Fibroblast of skin of left biceps (primary cell): ENCODE results near the gene DDAH1.
"Not testable (repeated sequence)": the region's sequence is repeated elsewhere in the genome, so short reads cannot be mapped to it uniquely, and the experiment has no call there.

Experiments used
- DNase-seq, 2 experiments: peaks; one replicate each; pipeline ENCODE4 v3.0.0-alpha.2; 2013; ENCODE audit warnings: low read depth in 2 of 2

DDAH1 gene

DNA sequence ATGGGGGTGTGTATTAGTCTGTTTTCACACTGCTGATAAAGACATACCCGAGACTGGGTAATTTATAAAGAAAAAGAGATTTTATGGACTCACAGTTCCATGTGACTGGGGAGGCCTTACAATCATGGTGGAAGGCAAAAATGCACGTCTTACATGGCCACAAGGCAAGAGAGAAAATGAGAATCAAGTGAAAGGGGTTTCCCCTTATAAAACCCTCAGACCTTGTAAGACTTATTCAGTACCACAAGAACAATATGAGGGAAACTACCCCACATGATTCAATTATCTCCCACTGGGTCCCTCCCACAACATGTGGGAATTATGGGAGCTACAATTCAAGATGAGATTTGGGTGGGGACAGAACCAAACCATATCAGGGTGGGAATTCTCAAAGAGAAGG is 5.2 kb upstream of the DDAH1 start:
- not testable (repeated sequence) for DNase-seq

DNA sequence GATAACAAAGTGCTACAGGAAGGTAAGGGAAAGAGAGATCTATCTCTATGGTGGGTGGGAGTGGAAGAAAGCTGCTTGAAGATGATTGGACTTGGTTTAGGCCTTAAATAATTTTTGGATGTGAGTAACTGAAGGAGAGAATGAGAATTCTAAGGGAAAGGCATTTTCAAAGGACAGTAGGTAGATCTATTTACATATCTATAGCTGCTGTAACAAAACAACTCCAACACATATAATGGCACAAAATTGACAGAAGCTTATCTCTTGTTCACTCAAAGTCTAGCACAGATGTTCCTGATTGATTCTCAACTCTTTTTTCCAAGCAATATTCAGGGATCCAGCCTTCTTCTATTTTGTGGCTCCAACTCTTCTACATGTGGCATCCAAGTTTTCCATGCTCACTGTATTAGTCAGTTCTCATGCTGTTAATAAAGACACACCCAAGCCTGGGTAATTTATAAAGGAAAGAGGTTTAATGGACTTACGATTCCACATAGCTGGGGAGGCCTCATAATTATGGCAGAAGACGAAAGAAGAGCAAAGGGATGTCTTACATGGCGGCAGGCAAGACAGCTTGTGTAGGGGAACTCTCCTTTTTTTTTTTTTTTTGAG is 3.1 kb upstream of the DDAH1 start:
- no peak for DNase-seq

DNA sequence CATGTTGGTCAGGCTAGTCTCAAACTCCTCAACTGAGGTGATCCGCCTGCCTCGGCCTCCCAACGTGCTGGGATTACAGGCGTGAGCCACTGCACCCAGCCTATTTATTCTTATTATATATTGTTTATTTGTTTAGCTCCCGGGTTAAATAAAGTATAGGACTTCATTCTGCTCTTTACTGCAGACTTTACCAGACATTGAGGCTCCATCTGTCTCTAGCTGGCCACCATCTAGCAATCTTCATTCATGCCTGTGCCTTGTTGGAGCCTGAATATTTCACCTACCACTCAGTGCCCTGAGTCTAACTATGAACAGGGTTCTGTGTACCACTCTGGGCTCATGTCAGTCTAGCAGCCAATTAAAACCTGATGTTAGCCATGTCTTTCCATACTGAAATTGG is 2.1 kb upstream of the DDAH1 start:
- DNase-seq = no peak

DNA sequence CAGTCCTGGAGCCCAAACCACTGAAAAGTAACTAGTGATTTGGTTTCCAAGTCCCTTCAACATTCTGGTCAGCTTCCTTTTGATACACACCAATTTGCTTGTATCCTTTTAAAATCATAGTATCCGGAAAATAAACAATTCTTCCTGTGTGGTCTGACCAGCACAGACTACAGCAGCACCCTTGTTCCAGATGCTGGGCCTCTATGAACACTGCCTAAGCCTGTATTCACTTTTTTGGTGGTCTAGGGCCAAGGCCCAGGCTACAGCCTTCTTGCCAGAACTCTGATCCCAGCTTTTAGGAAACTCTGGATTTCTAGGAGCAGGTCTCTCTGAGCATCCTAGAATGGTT is 801 bp upstream of the DDAH1 start:
- DNase-seq = no peak

DNA sequence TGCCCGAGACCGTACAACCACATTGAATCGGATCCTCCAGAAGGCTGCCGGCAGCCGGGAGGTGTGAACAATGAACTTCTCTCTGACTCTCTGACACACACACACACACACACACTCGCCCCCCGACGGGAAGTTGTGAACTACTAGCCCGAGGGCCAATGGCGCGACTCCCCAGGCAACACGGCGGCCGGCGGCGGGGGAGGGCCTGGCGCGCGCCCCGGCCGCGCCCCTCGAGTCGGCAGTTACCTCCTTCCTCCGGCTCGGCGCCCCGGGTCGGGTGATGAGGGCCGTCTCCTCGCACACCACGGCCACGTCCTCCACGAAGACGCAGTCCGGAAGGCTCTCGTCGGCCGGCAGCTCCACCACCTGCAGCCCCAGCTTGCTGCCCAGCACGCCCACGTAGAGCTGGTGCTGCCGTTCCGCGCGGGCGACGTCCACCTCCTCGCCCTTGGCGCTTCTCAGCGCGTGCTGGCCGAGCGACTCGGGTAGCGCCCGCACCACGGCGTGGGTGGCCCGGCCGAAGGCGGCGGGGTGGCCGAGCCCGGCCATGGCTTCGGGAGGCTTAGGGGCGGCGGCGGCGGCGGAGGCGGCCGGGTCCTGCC is 361 bp downstream of the DDAH1 start:
- DNase-seq = no peak

DNA sequence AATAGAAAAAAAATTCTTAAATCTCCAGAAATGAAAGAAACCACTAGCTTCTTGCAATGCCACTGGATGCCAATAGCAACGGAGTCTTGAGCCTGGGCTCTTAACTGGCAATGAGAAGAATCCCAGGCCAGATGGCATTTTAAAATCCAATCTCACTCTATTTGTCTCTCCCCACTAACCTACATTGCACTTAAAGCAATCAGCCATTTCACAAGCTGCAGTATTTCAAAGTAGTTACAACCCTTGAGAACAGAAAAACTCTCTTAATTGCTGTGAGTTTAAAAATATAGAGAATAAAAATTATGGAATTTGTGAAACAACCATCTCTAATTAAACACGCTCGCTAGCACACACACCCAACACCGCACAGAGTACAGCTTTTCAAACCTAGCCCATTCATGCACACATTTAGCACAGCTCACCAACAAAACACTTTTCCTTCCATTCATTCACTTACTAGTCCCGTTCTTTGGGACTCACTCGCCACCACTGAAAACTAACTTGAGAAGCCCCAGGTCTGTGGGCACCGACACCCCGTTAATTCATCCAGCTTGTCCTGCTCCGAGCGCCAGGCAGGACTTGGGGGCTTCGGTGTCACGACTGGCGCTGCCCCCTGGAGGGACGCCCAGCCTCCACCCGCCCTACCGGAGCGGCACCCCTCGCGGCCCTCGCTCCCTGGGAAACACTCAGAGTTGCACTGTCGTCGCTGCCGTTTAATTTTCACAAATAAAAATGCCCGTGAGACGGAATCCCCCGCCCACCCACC is 1.0 kb downstream of the DDAH1 start:
- DNase-seq = no peak

DNA sequence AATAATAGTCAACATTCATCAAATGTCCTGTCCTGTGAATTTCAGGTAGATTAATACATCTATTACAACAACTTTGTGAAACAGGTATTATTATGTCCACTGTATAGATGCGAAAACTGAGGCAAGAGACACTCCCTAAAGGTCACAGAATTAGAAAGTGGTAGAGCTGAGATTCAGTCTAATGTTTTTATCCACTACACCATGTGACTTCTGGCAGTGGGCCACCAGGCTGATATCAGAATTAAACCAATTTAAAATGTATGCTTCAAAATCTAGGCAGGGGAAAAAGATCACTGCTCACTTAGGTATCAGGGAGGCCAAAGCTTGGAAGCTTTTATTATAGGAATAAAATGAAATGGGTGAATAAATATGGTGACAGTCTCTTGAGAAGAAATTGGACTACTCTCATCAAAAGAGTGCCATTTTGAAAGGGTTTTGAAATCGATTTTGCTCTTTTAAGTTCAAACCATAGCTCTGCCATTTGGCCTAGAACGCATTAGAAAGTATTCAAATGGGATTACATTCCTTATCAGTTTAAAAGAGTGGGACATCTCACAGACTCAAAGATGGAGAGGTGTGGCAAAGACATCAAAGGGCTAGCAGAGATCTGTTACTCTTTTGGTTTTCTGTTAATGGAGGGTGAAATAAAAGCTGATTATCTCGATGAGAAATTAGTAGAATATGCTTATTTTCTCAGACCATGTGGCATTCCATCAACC is 1.9 kb downstream of the DDAH1 start:
- DNase-seq = no peak

DNA sequence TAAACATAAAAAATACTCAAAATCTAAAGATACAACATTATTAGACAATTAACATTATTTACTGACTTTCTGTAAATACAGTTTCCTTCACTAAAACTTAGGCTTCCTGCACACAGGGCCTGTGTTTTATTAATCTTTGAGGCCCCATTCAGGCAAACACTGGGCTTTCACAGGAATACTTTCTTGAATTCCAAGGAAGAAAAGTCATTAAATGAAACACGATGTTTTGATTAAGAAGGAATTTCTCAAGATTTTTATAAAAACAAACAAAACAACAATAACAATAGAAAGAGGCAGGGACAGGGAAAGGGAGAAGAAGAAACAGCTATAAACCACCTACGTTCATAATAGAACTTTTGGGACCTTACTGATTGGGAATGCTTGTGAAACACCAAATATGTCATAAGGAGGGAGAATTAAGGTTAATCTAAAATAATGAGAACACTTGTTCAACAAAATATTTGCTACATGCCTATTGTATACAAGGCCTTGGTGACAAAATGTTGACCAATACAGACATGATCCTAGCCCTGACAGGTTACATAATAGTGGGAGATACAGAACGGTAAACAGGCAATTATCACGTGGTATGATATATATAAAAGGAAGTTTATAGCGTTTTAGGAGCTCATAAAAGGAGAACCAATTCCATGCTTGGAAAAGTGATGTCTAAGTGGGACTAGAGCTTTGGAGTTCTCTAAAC is 3.6 kb downstream of the DDAH1 start:
- no peak for DNase-seq

GRCh38 chr1:85460555-85461088 is 4.3 kb downstream of the DDAH1 start:
- no peak for DNase-seq

DNA sequence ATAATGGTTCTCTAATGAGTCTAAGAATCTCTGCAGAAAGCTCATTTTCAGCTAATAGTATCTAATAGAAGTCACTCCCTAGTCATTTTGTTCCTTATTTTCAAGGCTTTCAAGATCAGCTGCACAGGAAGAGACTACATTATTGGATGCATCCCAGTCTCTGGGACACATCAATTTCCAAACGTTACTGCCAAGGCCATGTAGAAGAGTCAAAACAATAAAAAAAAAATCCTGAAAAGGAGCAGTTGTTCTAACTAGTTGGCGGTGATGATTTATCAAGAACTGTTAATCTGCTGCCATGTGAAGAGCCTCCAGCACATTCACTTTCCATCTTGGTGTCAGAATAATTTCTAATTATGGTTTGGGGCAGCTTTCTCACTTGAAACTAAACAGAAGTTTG is 5.7 kb downstream of the DDAH1 start:
- DNase-seq = no peak

GRCh38 chr1:85454214-85454613 is 10.7 kb downstream of the DDAH1 start:
- DNase-seq = no peak

- DNase-seq = no peak
Observed at GRCh38 chr1:85453640-85454194, 11.2 kb downstream of the DDAH1 start.

GRCh38 chr1:85452948-85453347 is 12.0 kb downstream of the DDAH1 start:
- no peak for DNase-seq

DNA sequence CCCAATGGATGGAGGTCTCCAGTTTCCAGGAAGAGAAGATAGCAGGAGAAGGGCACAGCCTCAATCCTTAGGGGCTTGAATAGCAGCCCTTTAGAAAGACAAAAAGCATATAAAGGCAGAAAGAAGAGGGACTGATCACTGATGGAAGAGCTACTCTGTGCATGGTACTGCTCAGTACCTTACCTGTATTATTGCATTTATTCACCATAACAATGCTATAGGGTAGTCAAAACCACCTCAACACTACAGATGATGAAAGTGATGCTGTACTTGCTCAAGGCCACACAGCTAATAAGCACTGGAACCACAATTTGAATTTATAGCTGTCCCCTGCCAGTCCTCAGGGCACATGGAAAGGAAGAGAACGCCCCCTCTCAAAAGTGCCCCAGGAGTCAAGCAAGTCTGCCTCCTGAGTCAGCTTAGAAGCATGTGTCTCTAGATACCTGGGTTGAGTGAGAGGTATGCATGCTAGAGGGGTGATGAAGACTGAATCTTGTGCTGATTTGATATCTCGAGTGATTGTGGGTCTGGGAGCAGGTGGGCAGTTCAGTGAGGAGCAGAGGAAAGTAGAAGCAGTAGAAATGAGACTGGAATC is 13.6 kb downstream of the DDAH1 start:
- DNase-seq = no peak

DNA sequence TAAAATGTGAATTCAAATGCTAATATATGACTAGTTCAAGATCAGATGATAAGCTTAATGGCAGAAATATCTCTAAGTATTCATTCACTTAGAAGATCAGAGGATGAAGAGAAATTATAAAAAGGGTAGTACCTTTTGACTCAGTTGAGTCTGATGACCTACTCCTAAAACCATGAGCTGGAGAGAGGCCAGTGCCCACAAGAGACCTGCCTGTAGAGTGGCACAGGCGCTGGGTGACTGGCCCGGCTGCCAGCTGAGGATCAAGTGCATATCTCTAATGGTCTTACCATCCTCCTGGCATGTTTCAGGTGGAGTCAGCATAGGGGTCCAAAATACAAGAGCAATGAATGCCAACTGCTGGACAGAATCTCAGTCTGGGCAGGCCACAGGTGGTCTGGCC is 14.1 kb downstream of the DDAH1 start:
- no peak for DNase-seq

GRCh38 chr1:85449356-85449755 is 15.6 kb downstream of the DDAH1 start:
- no peak for DNase-seq

DNA sequence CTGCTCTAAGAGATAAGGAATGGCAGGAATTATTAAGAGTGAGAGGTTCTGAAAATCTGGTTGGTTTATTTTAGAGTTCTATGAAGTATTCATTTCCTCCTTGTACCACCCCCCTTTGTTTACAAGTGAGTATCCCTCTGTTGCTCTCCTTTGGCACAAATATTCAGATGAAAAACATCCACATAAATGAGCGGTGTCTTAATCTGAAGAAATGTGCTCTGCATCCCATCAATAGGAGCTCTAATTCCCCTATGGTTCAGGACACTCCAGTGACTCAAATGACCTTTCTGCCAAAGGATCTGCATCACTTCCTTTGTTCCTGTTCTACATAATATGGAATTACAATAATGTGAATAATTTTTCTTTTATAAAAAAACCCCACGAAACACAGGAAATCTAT is 16.6 kb downstream of the DDAH1 start:
- no peak for DNase-seq

- no peak for DNase-seq
Observed at GRCh38 chr1:85447006-85447943, 17.7 kb downstream of the DDAH1 start.

- DNase-seq = no peak
Observed at GRCh38 chr1:85445906-85446305, 19.1 kb downstream of the DDAH1 start.

DNA sequence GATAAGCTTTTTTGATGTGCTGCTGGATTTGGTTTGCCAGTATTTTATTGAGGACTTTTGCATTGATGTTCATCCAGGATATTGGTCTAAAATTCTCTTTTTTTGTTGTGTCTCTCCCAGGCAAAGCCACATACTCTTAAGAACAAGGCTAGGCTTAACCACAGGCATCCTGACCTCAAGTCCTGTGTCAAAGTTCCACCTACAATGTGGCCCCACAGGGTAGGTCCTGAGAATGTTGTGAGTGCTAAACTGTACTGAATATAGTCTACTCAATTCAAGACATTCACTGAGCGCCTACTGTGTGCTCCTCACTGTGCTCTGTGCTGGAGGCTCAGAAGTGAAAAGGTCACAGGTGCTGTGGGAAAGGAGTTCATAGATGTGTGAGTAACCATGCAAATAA is 20.6 kb downstream of the DDAH1 start:
- no peak for DNase-seq
